ENCODE data around the gene ABLIM3. TPM values are rescaled to one million over a fixed set of nuclear protein-coding genes. Genes with fewer than 3 reads are reported as not detected.

Gene ABLIM3
- total and polyA plus RNA-seq, 2 experiments from 2014 or later, result 0.19 to 2.2 TPM

- H3K79me2 ChIP-seq (replicated peaks; ENCODE audit: insufficient read depth), result no peaks in the 10 kb centered on the region
- peaks cover 7% of the 10 kb centered on the region for H3K27me3 Mint-ChIP-seq (ENCODE audit: insufficient read depth, low read depth, poor library complexity)
These were observed 101.0 kb downstream of the ABLIM3 start for GRCh38 chr5:149242339-149242738.

More at GRCh38 chr5:149242339-149242738, 101.0 kb downstream of the ABLIM3 start:
- Histone ChIP-seq H3K9me2 (ENCODE audit: insufficient read depth) (no peaks in the 10 kb centered on the region), H3K4me2 (no peak overlapping the region), H3K27me3 (ENCODE audit: insufficient read depth) (no peaks in the 10 kb centered on the region), H3K36me3 (ENCODE audit: insufficient read depth) (no peaks in the 10 kb centered on the region), H4K20me1 (replicated peaks; ENCODE audit: insufficient read depth) (no peaks in the 10 kb centered on the region), H3F3A (replicated peaks; ENCODE audit: low read depth) (no peaks in the 10 kb centered on the region), H3K4me1 (ENCODE audit: insufficient read depth) (no peaks in the 10 kb centered on the region), H3K27ac (ENCODE audit: low read depth) (no peak overlapping the region), H2AFZ (no peak overlapping the region), H3K4me3 (no peak overlapping the region)
- Mint-ChIP-seq H3K4me1 (no peaks in the 10 kb centered on the region), H3K9me3 (peaks cover 5% of the 10 kb centered on the region; the same call in 1 of the 3 replicates), H3K27ac (no peak overlapping the region; the same call in 1 of the 2 replicates), H3K36me3 (ENCODE audit: low read depth) (no peaks in the 10 kb centered on the region), H3K4me3 (no peak overlapping the region)
- TF ChIP-seq ZNF462 (CRISPR knock-in tag; IDR thresholded peaks at IDR 0.05) (no peak), REST (IDR thresholded peaks at IDR 0.05; ENCODE audit: unreplicated experiment) (no peak), JUNB (IDR thresholded peaks at IDR 0.05; ENCODE audit: unreplicated experiment) (no peak), POLR2AphosphoS5 (IDR thresholded peaks at IDR 0.05; ENCODE audit: low read depth) (no peak), ZNF114 (CRISPR knock-in tag; IDR thresholded peaks at IDR 0.05) (no peak), CREB1 (CRISPR knock-in tag; IDR thresholded peaks at IDR 0.05; ENCODE audit: low read depth) (no peak), ETS1 (IDR thresholded peaks at IDR 0.05) (no peak), STAT1 (IDR thresholded peaks at IDR 0.05; ENCODE audit: unreplicated experiment) (no peak), NANOG (IDR thresholded peaks at IDR 0.05; ENCODE audit: borderline replicate concordance) (no peak), ZNF331 (CRISPR knock-in tag; IDR thresholded peaks at IDR 0.05; ENCODE audit: low read depth) (no peak), EZH2 (IDR thresholded peaks at IDR 0.05; ENCODE audit: low read depth, unreplicated experiment) (no peak), CTCF (conservative IDR thresholded peaks at IDR 0.05; ENCODE audit: low read depth in 2 of 2) (no peak)
- DNase-seq (ENCODE audit: low spot score), result no peak
- no peak for ATAC-seq

All from GM23338 (cell line).